OCI-LY7 (cell line): Measurements from ENCODE around the gene OLFM1.

Experiments used
- CTCF ChIP-seq: fragments of 200-600 bp; sonication (generic); conservative IDR thresholded peaks from 2 replicates; pipeline ENCODE4 v1.5.1; 2014; ENCODE audit warnings: mild to moderate bottlenecking, antibody characterized with exemption, low read length, moderate library complexity, mixed read lengths
- EZH2phosphoT487 ChIP-seq: fragments of 200-600 bp; sonication (generic); IDR thresholded peaks from 2 replicates; pipeline ENCODE4 v1.6.1; 2018; ENCODE audit warnings: low read depth, borderline replicate concordance, mild to moderate bottlenecking, mixed run types, antibody characterized with exemption, low read length, moderate library complexity, mixed read lengths

GRCh38 chr9:135045264-135045927 lies 42.1 kb upstream of the OLFM1 start:
- no peak for TF ChIP-seq CTCF
- no peak for TF ChIP-seq EZH2phosphoT487
